HG03565 (cell line): Measurements from ENCODE around the gene GRIK4.

Source experiments
- ATAC-seq: cut with Tn5 transposase; IDR thresholded peaks from one replicate; pipeline ENCODE4 v1.9.1; 2021; ENCODE audit warnings: mild to moderate bottlenecking, moderate library complexity; ENCODE audit not compliant: unreplicated experiment

GRIK4 gene

GRCh38 chr11:120896687-120897086 lies 385.1 kb downstream of the GRIK4 start:
- ATAC-seq: no peak

GRCh38 chr11:120898568-120898967 lies 387.0 kb downstream of the GRIK4 start:
- no peak for ATAC-seq

GRCh38 chr11:120899720-120900119 lies 388.2 kb downstream of the GRIK4 start:
- no peak for ATAC-seq

DNA sequence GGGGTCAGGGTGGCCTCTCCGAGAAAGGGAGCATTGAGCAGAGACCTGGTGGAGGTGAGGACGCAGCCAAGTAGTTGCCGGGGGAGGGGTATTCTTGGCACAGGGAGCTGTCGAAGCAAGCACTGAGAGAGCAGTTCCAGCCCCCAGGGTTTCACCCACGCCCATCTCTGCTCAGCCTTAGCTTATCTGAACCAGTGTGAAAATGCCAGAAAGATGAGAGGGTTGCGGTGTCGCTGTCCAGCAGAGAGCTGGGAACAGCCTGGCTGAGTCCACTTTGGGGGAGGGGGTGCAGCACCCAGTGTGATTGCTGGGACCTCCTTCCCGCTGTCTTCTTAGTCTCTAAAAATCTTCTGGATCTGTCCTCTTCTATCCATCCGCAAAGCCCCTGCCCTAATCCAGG lies 389.1 kb downstream of the GRIK4 start:
- ATAC-seq: no peak

GRCh38 chr11:120903686-120904085 lies 392.1 kb downstream of the GRIK4 start:
- ATAC-seq: no peak

DNA sequence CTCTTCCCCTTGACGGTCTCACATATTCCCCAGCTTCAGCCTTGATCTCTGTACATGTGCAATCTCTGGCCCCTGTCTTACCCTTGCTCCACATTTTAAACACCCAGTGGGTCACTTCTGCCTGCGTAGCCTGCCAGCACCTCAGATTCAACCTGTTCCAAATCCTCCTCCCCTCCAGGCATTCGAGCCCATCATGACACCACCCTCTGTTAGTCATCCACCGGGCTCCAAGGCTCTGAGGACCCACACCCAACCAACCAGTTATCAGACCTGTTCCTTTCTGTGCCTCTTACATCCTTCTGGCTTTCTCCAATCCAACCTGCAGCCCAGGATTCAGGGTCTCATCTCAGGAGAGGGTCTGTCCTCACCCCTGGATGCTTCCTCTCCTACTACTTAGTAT lies 392.6 kb downstream of the GRIK4 start:
- ATAC-seq: no peak

DNA sequence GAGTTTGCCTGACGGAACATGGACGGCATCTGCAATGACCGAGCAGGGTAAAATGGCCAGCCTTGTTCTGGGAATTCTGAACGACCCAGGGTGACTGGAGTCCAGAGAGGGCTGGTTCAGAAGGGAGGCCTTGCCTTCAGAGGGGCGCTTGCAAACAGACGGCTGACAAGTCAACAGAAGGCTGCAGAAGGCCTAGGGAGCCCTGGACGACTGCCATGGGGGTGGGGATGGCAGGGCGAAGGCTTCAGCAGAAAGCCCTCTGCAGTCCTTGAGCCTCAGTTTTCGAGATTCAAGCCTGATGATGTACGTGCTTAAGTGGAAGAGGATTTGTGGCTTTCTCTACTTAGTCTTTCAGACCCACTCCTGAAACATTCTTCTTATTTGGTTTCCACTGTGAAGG lies 395.2 kb downstream of the GRIK4 start:
- no peak for ATAC-seq

GRCh38 chr11:120907971-120908370 lies 396.4 kb downstream of the GRIK4 start:
- ATAC-seq: no peak

GRCh38 chr11:120908461-120909181 lies 397.1 kb downstream of the GRIK4 start:
- ATAC-seq: no peak

- ATAC-seq: no peak
Measured at GRCh38 chr11:120909676-120910416, 398.3 kb downstream of the GRIK4 start.

DNA sequence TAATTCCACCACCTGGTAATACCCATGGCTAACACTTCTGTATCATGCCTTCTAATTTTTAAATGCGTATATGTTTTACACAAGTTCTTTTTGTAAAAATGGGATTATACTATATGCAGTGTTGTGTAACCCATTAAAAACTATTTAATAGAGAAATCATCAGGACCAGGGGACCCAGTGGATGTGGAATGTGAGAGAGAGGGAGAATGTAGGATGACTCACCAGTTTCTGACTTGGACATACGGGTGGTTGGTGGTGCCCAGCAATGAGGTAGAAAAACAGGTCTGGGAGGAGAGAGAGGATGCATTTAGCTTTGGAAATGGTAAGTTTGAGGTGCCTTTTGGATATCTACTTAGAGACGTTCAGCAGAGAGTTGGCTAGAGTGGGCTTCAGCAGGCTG lies 400.4 kb downstream of the GRIK4 start:
- ATAC-seq: no peak

DNA sequence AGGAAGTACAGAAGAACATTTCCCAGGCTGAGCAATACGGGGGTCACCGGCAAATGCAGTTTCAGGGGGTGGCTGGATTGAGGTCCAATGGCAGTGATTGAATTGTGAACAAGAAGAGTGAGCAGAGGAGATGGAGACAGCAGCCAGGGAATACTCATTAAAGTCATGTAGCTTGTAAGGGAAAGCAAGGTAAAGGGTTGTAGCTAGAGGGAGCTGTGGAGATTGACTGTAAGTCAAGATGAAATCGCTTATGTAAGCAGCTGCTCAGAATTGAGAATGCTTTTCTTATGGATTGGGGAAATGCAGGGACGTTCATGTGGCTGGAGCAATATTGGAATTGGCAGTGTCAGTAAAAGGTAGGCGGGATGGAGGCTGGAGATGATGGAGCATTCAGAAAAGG lies 401.0 kb downstream of the GRIK4 start:
- ATAC-seq: no peak

DNA sequence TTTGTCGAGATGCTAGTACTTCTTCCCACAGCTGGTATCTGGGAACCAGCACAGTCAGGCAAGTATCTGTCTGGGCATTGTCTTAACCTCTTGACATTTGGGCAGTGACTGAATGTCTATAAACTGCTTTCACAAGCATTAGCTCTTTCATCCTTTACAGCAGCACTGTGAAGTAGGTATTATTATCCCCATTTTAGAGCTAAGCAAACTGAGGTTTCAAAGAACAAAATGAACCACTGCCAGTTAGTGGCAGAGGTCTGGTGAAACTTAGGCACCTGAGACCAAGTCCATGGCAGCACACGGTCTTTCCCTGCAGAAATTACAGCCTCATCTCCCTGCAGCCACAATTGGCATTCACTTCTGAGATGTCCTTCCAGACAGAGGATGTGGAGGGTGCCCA lies 401.4 kb downstream of the GRIK4 start:
- no peak for ATAC-seq

GRCh38 chr11:120914021-120914420 lies 402.5 kb downstream of the GRIK4 start:
- ATAC-seq: no peak

DNA sequence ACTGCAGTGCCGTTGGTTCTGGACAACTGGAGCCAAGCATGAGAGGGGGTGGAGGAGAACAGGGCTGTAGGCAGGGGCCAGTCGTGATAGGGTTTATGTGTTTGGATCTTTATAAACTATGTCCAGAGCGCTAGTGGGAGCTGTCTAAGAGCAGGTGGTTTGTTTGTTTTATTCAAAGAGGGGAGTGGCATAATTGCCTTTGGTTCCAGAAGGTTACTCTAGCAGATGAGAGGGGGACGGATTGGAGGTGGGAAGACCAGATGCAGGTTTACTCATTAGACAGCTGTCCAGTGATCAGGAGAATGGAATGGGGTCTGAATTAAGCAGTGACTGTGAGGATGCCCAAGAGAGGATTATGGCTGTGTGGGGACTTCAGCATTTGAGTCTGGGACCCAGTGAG lies 403.1 kb downstream of the GRIK4 start:
- no peak for ATAC-seq

- ATAC-seq: no peak
Measured at GRCh38 chr11:120917559-120918239, 406.2 kb downstream of the GRIK4 start.

DNA sequence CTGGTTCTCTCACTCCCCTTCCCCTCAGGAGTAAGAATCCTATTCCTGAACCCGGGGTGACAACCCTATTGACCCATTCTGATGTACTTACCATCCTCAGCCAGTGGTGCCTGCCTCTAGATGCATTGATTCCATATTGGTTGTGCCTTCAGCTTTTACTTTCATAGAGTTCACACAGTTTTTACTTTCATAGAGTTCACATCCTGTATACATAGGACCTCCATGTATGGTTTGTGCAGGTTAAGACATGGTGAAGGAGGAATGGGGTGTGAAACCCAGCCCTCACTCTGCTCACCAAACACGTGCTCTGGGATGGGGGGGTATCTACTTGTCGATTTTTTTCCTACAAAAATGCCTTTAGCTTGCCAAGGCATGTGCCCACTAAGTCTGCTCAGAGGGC lies 406.7 kb downstream of the GRIK4 start:
- ATAC-seq: no peak

DNA sequence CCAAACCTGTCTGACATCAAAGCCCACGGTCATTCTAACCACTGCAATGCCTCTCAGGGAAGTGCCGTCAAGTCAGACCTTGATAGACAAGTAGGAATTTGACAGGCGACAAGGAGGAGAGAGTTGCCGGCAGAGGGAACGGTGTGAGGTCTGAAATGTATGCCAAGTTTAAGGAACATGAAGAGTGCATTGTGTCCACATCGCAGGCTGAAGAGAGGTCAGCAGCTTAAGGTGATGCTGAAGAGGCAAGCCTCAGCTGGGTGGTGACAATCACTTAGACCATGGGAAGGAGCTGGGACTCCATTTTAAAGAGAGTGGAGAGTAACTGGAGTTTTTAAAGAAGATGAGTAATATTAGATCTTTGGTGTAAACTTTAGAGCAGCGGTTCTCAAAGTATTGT lies 407.5 kb downstream of the GRIK4 start:
- ATAC-seq: no peak

DNA sequence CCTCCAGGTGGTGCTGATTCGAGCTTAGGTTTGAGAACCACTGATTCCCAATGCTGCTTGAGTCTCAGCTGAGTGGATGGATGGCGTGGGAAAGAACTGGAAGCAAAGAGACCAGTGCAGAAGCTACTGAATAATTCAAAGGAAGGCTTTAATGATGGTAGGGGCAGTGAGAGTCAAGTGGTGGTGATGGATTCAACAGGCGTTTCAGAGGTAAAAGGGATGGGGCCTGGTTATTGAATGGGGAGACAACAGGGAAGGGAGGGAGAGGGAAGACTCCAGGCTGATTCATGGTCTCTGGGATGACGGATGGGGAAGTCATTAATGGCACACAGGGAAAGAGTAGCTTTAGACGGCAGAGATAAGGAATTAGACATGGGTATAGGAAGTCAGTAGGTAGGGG lies 408.0 kb downstream of the GRIK4 start:
- ATAC-seq: no peak

DNA sequence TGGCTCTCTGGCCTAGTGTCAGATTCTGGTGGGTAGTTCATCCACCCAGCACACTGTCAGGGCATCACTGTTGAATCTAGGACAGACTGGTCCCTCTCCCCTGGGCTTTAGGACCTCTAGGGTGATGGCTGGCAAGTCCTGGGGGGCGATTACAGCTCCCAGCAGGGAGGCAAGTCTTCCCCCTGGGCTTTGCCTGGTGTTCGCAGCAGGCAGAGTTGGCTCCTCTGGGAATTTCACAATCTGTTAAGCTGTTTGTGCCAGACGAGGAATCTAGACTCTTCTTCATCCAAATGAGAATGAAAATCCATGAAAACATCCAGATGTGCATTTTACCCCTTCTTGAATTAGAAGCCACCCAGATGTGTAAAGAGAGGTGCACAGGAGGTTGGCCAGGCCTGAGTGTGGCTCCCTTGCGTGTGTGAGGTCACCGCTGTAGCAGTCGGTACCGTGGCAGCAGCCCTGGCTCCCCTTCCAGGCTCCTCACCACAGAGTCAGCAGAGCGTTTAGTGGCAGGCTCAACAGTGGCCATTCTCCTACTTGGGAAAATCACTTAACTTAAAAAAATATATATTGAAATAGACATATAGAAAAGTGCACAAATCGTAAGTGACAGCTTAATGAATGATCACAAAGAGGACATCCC lies 412.4 kb downstream of the GRIK4 start:
- no peak for ATAC-seq

GRCh38 chr11:120925944-120926343 lies 414.4 kb downstream of the GRIK4 start:
- ATAC-seq: peak; percentile 98

DNA sequence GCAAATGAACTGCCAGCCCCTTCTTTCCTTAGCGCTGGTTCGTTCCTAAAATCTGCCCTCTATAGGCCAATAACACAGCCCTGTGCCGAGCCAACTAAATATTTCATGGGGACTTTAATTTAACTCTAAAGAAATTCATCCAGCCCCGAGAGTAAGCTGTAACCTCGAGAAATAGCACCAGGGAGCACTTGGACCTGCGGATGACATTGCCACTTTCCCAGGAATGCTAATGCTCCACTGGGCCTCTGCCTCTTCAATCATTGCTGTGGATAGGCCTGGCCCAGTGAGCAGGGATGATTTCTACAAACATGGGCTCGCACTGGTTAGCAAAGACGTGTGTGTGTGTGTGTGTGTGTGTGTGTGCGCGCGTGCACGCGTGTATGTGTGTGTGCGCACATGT lies 417.1 kb downstream of the GRIK4 start:
- no peak for ATAC-seq
